ENCODE data around the gene IL11RA.

IL11RA gene

GRCh38 chr9:34655394-34655793 is 3.4 kb downstream of the IL11RA start:
- no peak for DNase-seq

GRCh38 chr9:34656992-34657391 is 5.0 kb downstream of the IL11RA start:
- no peak for DNase-seq

GRCh38 chr9:34658461-34658860 is 6.5 kb downstream of the IL11RA start:
- DNase-seq, result no peak

GRCh38 chr9:34659592-34660253 is 7.7 kb downstream of the IL11RA start:
- no peak for DNase-seq

GRCh38 chr9:34662526-34663302 is 10.7 kb downstream of the IL11RA start, which contains the start of gene CCL27:
Gene CCL27, minus strand, starts transcription at chr9:34662657. Its CDS starts 24 bp downstream, at chr9:34662633.
- DNase-seq, result no peak

- DNase-seq, result no peak
Observed at GRCh38 chr9:34663303-34663605, 11.3 kb downstream of the IL11RA start.

- DNase-seq, result peak; percentile 79
Observed at GRCh38 chr9:34664281-34665066, 12.5 kb downstream of the IL11RA start.

GRCh38 chr9:34665067-34665380 is 13.0 kb downstream of the IL11RA start:
- no peak for DNase-seq

- DNase-seq, result peak; percentile 90
Observed at GRCh38 chr9:34665381-34666250, 13.6 kb downstream of the IL11RA start.

- DNase-seq, result no peak
Observed at GRCh38 chr9:34669809-34670562, 18.0 kb downstream of the IL11RA start.

- no peak for DNase-seq
Observed at GRCh38 chr9:34671307-34671706, 19.3 kb downstream of the IL11RA start.

- no peak for DNase-seq
Observed at GRCh38 chr9:34674440-34674839, 22.5 kb downstream of the IL11RA start.

- DNase-seq, result peak; percentile 82
Observed at GRCh38 chr9:34675048-34675714, 23.2 kb downstream of the IL11RA start.

- no peak for DNase-seq
Observed at GRCh38 chr9:34675869-34676268, 23.9 kb downstream of the IL11RA start.

- no peak for DNase-seq
Observed at GRCh38 chr9:34684145-34684544, 32.2 kb downstream of the IL11RA start.

GRCh38 chr9:34684816-34685215 is 32.8 kb downstream of the IL11RA start:
- no peak for DNase-seq

GRCh38 chr9:34685591-34685990 is 33.6 kb downstream of the IL11RA start:
- no peak for DNase-seq

GRCh38 chr9:34686231-34686630 is 34.2 kb downstream of the IL11RA start:
- DNase-seq, result no peak

GRCh38 chr9:34686732-34687131 is 34.7 kb downstream of the IL11RA start:
- no peak for DNase-seq

GRCh38 chr9:34687276-34688030 is 35.5 kb downstream of the IL11RA start:
- no peak for DNase-seq

Data from 8988T (cell line).